Right lobe of liver (tissue), 6 donors: ENCODE data around the gene DNER. TPM values are rescaled to one million over a fixed set of nuclear protein-coding genes. Genes with fewer than 3 reads are reported as not detected.

Source experiments
- ATAC-seq, 4 donors: fragments of 200-7000 bp; cut with Tn5 transposase; one replicate each; pipeline ENCODE4 v1.9.1; 2020; ENCODE audit warnings: mild to moderate bottlenecking in 4 of 4, moderate library complexity in 4 of 4
- DNase-seq, 3 donors: peaks; one replicate each; pipeline ENCODE4 v3.0.0-alpha.2; 2020
- H3K27ac ChIP-seq, 3 donors: fragments of 200-600 bp; one replicate each; pipeline ENCODE4 v1.8.0; 2022
- H3K27me3 ChIP-seq, 2 donors: fragments of 200-600 bp; one replicate each; pipeline ENCODE4 v1.8.0; 2022
- H3K36me3 ChIP-seq, 4 donors: fragments of 200-600 bp; sonication (generic) in 1 of 4; one replicate each; pipeline versions ENCODE4 v1.5.1 to v1.8.0; 2017 to 2022; ENCODE audit warnings: control low read depth in 1 of 4
- H3K4me1 ChIP-seq, 4 donors: fragments of 200-600 bp; sonication (generic) in 1 of 4; one replicate each; pipeline versions ENCODE4 v1.5.1 to v1.8.0; 2017 to 2022; ENCODE audit warnings: control low read depth in 1 of 4
- H3K4me3 ChIP-seq, 3 donors: fragments of 200-600 bp; one replicate each; pipeline ENCODE4 v1.8.0; 2022
- H3K9me3 ChIP-seq, 4 donors: fragments of 200-600 bp; sonication (generic) in 1 of 4; one replicate each; pipeline versions ENCODE4 v1.5.1 to v1.8.0; 2017 to 2022; ENCODE audit warnings: control low read depth in 1 of 4
- POLR2A ChIP-seq: fragments of 450-650 bp; IDR thresholded peaks from one replicate; pipeline ENCODE4 v1.6.1; 2017; ENCODE audit warnings: antibody characterized with exemption, mild to moderate bottlenecking
- WGBS: methylation state at CpG from one replicate; pipeline ENCODE4 v1.1.6; 2018; ENCODE audit warnings: low coverage, low lambda C conversion rate; ENCODE audit not compliant: insufficient coverage; ENCODE audit errors: missing lambda C conversion rate; 5-methylcytosine and 5-hydroxymethylcytosine counted together
- intact Hi-C, 2 donors: fragments of 100-400 bp; cut with DNase I; formaldehyde crosslinking; loops; one replicate each; pipeline versions ENCODE4 v1.11.2 to v1.14.1; 2022
- total RNA-seq, 6 experiments: library from RNA; depleted of rRNA in 2 of 6; stranded (reverse); fragments of >200 nt in 2 of 6; fragmentation: NEBNext Ultra II Directional in 3 of 6; extraction: Animal tissue kit (Norgen Biotek cat#: 25700) in 3 of 6; gene quantifications; one replicate each; pipeline versions ENCODE4 v1.1.0 to v1.2.4, GENCODE V29; 2016 to 2023
- TF ChIP-seq, protein P1 (sequence below), 4 donors: fragments of 200-600 bp in 3 of 4; fragments of 450-650 bp in 1 of 4; IDR thresholded peaks; one replicate each; pipeline versions ENCODE4 v1.5.1 to v1.8.0; 2016 to 2022; ENCODE audit warnings: antibody characterized with exemption in 4 of 4, mild to moderate bottlenecking in 2 of 4
- donor health status: DM: no; HTN: yes; CAD: no.
- donor health status: DM: no; HTN: no; CAD: no.
- donor health status: DM: no; HTN: no; CAD: no.
- donor health status: DM: no; HTN: yes; CAD: no.
- donor health status: DM: no; HTN: yes; CAD: no.

DNER gene
- total RNA-seq, 6 experiments from 2014 or later: 0.13 TPM; not detected in 5

DNA sequence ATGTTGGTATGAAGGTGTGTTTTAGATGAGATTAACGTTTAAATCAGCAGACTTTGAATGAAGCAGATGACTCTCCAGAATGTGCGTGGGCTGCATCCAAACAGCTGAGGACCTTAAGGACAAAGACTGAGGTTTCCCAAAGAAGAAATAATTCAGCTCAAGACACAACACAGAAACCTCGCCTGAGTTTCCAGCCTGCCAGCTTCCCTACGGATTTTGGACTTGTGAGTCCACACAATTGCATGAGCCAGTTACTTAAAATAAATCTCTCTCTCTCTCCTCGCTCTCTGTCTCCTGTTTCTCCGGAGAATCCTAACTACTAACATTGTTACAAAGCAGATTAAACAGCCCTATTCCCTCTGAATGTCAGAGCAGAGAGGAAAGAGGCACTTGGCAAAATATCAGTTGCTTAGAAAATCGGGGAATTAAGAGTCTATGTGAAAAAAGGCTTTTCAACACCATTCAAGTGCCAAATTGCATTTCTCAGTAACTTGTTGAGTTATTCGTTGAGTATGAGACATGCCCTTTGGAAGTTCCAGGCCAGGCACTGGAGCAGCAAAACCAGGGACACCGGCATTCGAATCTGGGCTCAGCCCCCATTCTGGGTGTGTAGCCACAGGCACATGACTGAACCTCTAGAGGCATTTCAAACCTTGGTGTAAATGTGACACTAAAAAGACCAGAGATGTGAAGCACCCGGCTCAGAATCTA lies 268.7 kb downstream of the DNER start:
- ATAC-seq: no peak
- 59% methylated on average over 11 of the region's 11 CpGs for WGBS

DNA sequence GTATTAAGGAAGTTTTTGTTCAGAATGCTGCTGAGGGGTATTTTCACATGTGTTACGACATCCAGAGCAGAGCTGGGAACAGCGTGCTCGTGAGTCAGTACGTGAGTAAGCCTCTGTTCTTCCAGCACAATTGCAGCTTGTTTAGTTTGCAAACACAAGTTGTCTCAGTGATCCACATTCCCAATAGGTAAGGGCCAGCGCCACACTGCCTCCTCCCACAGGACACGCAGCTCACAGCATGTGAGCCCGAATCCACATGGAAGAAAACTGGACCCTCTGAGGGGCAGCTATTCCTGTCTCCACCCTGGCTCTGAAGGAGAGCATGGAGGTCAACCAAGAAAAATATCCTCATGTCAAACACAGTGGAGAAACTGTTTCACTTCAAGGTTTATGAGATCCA lies 269.3 kb downstream of the DNER start:
- H3K4me3 ChIP-seq: no peak overlapping the region
- TF ChIP-seq POLR2A: no peak
- TF ChIP-seq, protein P1, sequence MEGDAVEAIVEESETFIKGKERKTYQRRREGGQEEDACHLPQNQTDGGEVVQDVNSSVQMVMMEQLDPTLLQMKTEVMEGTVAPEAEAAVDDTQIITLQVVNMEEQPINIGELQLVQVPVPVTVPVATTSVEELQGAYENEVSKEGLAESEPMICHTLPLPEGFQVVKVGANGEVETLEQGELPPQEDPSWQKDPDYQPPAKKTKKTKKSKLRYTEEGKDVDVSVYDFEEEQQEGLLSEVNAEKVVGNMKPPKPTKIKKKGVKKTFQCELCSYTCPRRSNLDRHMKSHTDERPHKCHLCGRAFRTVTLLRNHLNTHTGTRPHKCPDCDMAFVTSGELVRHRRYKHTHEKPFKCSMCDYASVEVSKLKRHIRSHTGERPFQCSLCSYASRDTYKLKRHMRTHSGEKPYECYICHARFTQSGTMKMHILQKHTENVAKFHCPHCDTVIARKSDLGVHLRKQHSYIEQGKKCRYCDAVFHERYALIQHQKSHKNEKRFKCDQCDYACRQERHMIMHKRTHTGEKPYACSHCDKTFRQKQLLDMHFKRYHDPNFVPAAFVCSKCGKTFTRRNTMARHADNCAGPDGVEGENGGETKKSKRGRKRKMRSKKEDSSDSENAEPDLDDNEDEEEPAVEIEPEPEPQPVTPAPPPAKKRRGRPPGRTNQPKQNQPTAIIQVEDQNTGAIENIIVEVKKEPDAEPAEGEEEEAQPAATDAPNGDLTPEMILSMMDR (IDR thresholded peaks at IDR 0.05): no peak
- intact Hi-C loops: no loop called here
- no peaks in the 10 kb centered on the region for H3K9me3 ChIP-seq
- peak in 1 of 3 donors; percentile 22 for DNase-seq
- peak in 2 of 4 donors; percentile 26 to 72 for ATAC-seq
- no peaks in the 10 kb centered on the region for H3K4me1 ChIP-seq
- WGBS: 26% methylated on average over 7 of the region's 7 CpGs
- no peak overlapping the region for H3K27ac ChIP-seq
- H3K27me3 ChIP-seq: peaks cover 0 to 8% of the 10 kb centered on the region in 2 donors
- H3K36me3 ChIP-seq: no peaks in the 10 kb centered on the region

More for the DNA sequence above, 268.7 kb downstream of the DNER start:
- H3K4me3 ChIP-seq: no peak overlapping the region
- intact Hi-C loops: no loop called here
- H3K27ac ChIP-seq: no peak overlapping the region
- peaks cover 0 to 8% of the 10 kb centered on the region in 2 donors for H3K27me3 ChIP-seq
- DNase-seq: no peak
- H3K4me1 ChIP-seq: no peaks in the 10 kb centered on the region
- no peaks in the 10 kb centered on the region for H3K9me3 ChIP-seq
- H3K36me3 ChIP-seq: no peaks in the 10 kb centered on the region
- TF ChIP-seq, protein P1 (IDR thresholded peaks at IDR 0.05): no peak
- no peak for TF ChIP-seq POLR2A

DNA sequence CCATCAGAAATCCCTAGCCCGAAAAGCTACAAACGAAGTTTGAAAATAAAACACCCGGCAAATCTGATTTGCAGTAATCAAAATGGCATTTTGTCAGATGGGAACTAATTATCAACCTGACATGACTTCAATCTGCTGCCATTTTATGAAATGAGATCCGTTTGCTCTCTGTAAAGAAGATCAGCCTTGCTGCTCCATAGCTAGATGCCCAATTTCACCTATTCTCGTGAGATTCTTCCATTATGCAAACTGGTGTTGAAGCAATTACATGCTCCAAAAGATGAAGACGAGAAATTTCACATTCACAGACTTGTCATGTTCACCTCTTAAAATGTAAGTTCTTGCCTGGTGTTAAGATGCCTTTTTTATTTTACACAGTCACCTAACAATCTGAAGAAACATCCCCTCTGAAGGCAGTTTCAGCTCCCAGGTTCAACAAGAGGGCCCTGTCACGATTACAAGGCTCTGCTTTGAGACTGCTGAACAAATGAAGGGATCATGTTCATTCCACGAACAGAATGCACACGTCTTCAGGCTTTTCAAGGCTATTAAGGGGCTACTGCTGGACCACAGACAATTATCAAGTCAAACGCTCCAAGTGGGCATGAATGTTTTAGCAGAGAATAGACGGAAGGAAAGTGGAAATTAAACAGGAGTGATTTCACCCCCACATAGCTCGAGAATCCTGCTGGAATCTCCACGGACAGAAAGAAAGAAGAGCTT lies 270.6 kb downstream of the DNER start:
- no peak for DNase-seq
- no peak overlapping the region for H3K4me3 ChIP-seq
- no peaks in the 10 kb centered on the region for H3K36me3 ChIP-seq
- intact Hi-C loops: no loop called here
- WGBS: 50% methylated on average over 11 of the region's 13 CpGs
- H3K4me1 ChIP-seq: no peaks in the 10 kb centered on the region
- H3K9me3 ChIP-seq: no peaks in the 10 kb centered on the region
- H3K27ac ChIP-seq: no peak overlapping the region
- no peak for ATAC-seq
- TF ChIP-seq, protein P1 (IDR thresholded peaks at IDR 0.05): no peak
- no peak for TF ChIP-seq POLR2A
- peaks cover 0 to 8% of the 10 kb centered on the region in 2 donors for H3K27me3 ChIP-seq

DNA sequence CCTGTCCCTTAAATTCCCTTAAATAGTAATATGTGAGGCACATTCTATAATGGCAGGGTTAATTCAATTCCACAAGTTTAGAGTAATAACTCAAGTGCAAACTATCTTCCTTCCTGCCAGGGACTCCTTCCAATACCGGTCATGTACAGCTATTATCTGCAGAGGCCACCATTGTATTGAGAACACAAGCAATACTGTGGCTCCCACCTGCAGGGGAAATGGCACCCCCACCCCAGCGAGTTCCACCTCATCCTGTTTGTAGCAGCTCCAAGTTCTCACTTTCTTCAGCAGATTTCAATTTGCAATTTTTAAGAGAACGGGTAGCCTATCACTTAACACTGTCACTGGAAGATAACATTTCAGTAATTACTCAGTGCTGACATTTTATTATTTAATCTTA lies 271.2 kb downstream of the DNER start:
- intact Hi-C loops: no loop called here
- Histone ChIP-seq H3K27ac (no peak overlapping the region), H3K4me3 (no peak overlapping the region), H3K27me3 (peaks cover 0 to 8% of the 10 kb centered on the region in 2 donors), H3K9me3 (no peaks in the 10 kb centered on the region), H3K4me1 (no peaks in the 10 kb centered on the region), H3K36me3 (no peaks in the 10 kb centered on the region)
- TF ChIP-seq POLR2A: no peak
- TF ChIP-seq, protein P1 (IDR thresholded peaks at IDR 0.05): no peak
- ATAC-seq: no peak
- 23% methylated on average over 3 of the region's 3 CpGs for WGBS
- no peak for DNase-seq
